Measurements from ENCODE around the gene MSANTD7.

GRCh38 chr10:14844948-14845347 is 6.8 kb downstream of the MSANTD7 start:
- TF ChIP-seq USF2 (CRISPR knock-in tag; IDR thresholded peaks at IDR 0.05) = no peak
- TF ChIP-seq CTCF (IDR thresholded peaks at IDR 0.05) = no peak
- TF ChIP-seq NFYB (CRISPR knock-in tag; conservative IDR thresholded peaks at IDR 0.05; ENCODE audit: low read depth) = no peak
- TF ChIP-seq ATF2 (CRISPR knock-in tag; IDR thresholded peaks at IDR 0.05; ENCODE audit: borderline replicate concordance, low read depth) = no peak
- TF ChIP-seq ZNF416 (CRISPR knock-in tag; IDR thresholded peaks at IDR 0.05) = no peak
- TF ChIP-seq TCF7 (CRISPR knock-in tag; IDR thresholded peaks at IDR 0.05; ENCODE audit: low read depth) = no peak
- TF ChIP-seq, protein P1, sequence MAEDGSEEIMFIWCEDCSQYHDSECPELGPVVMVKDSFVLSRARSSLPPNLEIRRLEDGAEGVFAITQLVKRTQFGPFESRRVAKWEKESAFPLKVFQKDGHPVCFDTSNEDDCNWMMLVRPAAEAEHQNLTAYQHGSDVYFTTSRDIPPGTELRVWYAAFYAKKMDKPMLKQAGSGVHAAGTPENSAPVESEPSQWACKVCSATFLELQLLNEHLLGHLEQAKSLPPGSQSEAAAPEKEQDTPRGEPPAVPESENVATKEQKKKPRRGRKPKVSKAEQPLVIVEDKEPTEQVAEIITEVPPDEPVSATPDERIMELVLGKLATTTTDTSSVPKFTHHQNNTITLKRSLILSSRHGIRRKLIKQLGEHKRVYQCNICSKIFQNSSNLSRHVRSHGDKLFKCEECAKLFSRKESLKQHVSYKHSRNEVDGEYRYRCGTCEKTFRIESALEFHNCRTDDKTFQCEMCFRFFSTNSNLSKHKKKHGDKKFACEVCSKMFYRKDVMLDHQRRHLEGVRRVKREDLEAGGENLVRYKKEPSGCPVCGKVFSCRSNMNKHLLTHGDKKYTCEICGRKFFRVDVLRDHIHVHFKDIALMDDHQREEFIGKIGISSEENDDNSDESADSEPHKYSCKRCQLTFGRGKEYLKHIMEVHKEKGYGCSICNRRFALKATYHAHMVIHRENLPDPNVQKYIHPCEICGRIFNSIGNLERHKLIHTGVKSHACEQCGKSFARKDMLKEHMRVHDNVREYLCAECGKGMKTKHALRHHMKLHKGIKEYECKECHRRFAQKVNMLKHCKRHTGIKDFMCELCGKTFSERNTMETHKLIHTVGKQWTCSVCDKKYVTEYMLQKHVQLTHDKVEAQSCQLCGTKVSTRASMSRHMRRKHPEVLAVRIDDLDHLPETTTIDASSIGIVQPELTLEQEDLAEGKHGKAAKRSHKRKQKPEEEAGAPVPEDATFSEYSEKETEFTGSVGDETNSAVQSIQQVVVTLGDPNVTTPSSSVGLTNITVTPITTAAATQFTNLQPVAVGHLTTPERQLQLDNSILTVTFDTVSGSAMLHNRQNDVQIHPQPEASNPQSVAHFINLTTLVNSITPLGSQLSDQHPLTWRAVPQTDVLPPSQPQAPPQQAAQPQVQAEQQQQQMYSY (CRISPR knock-in tag; IDR thresholded peaks at IDR 0.05) = no peak
- TF ChIP-seq, protein P2, sequence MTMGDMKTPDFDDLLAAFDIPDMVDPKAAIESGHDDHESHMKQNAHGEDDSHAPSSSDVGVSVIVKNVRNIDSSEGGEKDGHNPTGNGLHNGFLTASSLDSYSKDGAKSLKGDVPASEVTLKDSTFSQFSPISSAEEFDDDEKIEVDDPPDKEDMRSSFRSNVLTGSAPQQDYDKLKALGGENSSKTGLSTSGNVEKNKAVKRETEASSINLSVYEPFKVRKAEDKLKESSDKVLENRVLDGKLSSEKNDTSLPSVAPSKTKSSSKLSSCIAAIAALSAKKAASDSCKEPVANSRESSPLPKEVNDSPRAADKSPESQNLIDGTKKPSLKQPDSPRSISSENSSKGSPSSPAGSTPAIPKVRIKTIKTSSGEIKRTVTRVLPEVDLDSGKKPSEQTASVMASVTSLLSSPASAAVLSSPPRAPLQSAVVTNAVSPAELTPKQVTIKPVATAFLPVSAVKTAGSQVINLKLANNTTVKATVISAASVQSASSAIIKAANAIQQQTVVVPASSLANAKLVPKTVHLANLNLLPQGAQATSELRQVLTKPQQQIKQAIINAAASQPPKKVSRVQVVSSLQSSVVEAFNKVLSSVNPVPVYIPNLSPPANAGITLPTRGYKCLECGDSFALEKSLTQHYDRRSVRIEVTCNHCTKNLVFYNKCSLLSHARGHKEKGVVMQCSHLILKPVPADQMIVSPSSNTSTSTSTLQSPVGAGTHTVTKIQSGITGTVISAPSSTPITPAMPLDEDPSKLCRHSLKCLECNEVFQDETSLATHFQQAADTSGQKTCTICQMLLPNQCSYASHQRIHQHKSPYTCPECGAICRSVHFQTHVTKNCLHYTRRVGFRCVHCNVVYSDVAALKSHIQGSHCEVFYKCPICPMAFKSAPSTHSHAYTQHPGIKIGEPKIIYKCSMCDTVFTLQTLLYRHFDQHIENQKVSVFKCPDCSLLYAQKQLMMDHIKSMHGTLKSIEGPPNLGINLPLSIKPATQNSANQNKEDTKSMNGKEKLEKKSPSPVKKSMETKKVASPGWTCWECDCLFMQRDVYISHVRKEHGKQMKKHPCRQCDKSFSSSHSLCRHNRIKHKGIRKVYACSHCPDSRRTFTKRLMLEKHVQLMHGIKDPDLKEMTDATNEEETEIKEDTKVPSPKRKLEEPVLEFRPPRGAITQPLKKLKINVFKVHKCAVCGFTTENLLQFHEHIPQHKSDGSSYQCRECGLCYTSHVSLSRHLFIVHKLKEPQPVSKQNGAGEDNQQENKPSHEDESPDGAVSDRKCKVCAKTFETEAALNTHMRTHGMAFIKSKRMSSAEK (CRISPR knock-in tag; IDR thresholded peaks at IDR 0.05; ENCODE audit: borderline replicate concordance) = no peak
- TF ChIP-seq CREB1 (CRISPR knock-in tag; IDR thresholded peaks at IDR 0.05) = no peak
- no peak for TF ChIP-seq IRF2 (CRISPR knock-in tag; IDR thresholded peaks at IDR 0.05; ENCODE audit: borderline replicate concordance, low read depth)
- TF ChIP-seq ZNF671 (CRISPR knock-in tag; IDR thresholded peaks at IDR 0.05) = no peak
- no peak for TF ChIP-seq KAT7 (CRISPR knock-in tag; IDR thresholded peaks at IDR 0.05; ENCODE audit: borderline replicate concordance)
